ENCODE results near the gene C1orf94. TPM values are rescaled to one million over a fixed set of nuclear protein-coding genes. Genes with fewer than 3 reads are reported as not detected.
"Not testable (repeated sequence)": the region's sequence is repeated elsewhere in the genome, so short reads cannot be mapped to it uniquely, and the experiment has no call there.

The C1orf94 gene
- total RNA-seq, 4 donors from 2014 or later, result 0.13 TPM; not detected in 3

- 10% methylated on average over 19 to 23 of the region's 24 CpGs for WGBS, 2 donors
- DNase-seq (ENCODE audit: low spot score in 2 of 2), result no peak
- H3K4me3 ChIP-seq (ENCODE audit: low read depth, poor library complexity, severe bottlenecking), result no peak overlapping the region
- TF ChIP-seq CTCF (IDR thresholded peaks at IDR 0.05) (no peak), POLR2A (IDR thresholded peaks at IDR 0.05) (no peak)
- intact Hi-C loops (cut with DNase I; ENCODE audit: low total_unique reads), result no loop called here
Observed at GRCh38 chr1:34166625-34167361, 9.9 kb upstream of the C1orf94 start.

GRCh38 chr1:34167389-34167788, 9.3 kb upstream of the C1orf94 start:
- no peak overlapping the region for H3K4me3 ChIP-seq (ENCODE audit: low read depth, poor library complexity, severe bottlenecking)
- WGBS, 2 donors, result 63 to 75% methylated on average over 13 of the region's 13 CpGs
- intact Hi-C loops (cut with DNase I; ENCODE audit: low total_unique reads), result no loop called here
- DNase-seq (ENCODE audit: low spot score in 2 of 2), result no peak
- TF ChIP-seq CTCF (IDR thresholded peaks at IDR 0.05) (no peak), POLR2A (IDR thresholded peaks at IDR 0.05) (no peak)

GRCh38 chr1:34175744-34176143, 963 bp upstream of the C1orf94 start:
- no peak for TF ChIP-seq CTCF (IDR thresholded peaks at IDR 0.05)
- TF ChIP-seq POLR2A (IDR thresholded peaks at IDR 0.05), result no peak
- no peak overlapping the region for H3K4me3 ChIP-seq (ENCODE audit: low read depth, poor library complexity, severe bottlenecking)
- intact Hi-C loops (cut with DNase I; ENCODE audit: low total_unique reads), result no loop called here
- no peak for DNase-seq (ENCODE audit: low spot score in 2 of 2)
- 78 to 86% methylated on average over 6 of the region's 6 CpGs for WGBS, 2 donors

- WGBS, 2 donors, result 59 to 72% methylated on average over 2 of the region's 2 CpGs
Observed at GRCh38 chr1:34178072-34178471, 1.4 kb downstream of the C1orf94 start.

GRCh38 chr1:34183381-34183780, 6.7 kb downstream of the C1orf94 start:
- DNase-seq (ENCODE audit: low spot score in 2 of 2); H3K4me3 ChIP-seq (ENCODE audit: low read depth, poor library complexity, severe bottlenecking); intact Hi-C loops (cut with DNase I; ENCODE audit: low total_unique reads): not testable (repeated sequence)
- 86 to 91% methylated on average over 4 of the region's 4 CpGs for WGBS, 2 donors

More at GRCh38 chr1:34178072-34178471, 1.4 kb downstream of the C1orf94 start:
- TF ChIP-seq POLR2A (IDR thresholded peaks at IDR 0.05) (no peak), CTCF (IDR thresholded peaks at IDR 0.05) (no peak)
- no peak overlapping the region for H3K4me3 ChIP-seq (ENCODE audit: low read depth, poor library complexity, severe bottlenecking)
- intact Hi-C loops (cut with DNase I; ENCODE audit: low total_unique reads), result no loop called here
- DNase-seq (ENCODE audit: low spot score in 2 of 2), result no peak

- intact Hi-C loops (cut with DNase I; ENCODE audit: low total_unique reads), result no loop called here
- no peak overlapping the region for H3K4me3 ChIP-seq (ENCODE audit: low read depth, poor library complexity, severe bottlenecking)
- whole genome bisulfite sequencing, 2 donors, result 72 to 73% methylated on average over 12 of the region's 12 CpGs
- TF ChIP-seq CTCF (IDR thresholded peaks at IDR 0.05), result no peak
- TF ChIP-seq POLR2A (IDR thresholded peaks at IDR 0.05), result no peak
- no peak for DNase-seq (ENCODE audit: low spot score in 2 of 2)
Observed at GRCh38 chr1:34186741-34187494, 10.2 kb downstream of the C1orf94 start.
